A673 (cell line): ENCODE measurements around the gene TEX13B. TPM values are rescaled to one million over a fixed set of nuclear protein-coding genes. Genes with fewer than 3 reads are reported as not detected.
"Not testable (repeated sequence)": the region's sequence is repeated elsewhere in the genome, so short reads cannot be mapped to it uniquely, and the experiment has no call there.

Experiments
- BruUV-seq: library from RNA; stranded (reverse); fragments of 400-500 nt; replicated peaks from 2 replicates; lab custom pipeline; 2021; lab: Mats Ljungman, UMichigan
- CTCF ChIA-PET: fragments of 300-600 bp; sonication (Branson Sonifier 250); formaldehyde crosslinking; loops from one replicate; lab custom pipeline; 2022; ENCODE audit warnings: antibody characterized with exemption; lab: Charles Lee
- POLR2A ChIA-PET: fragments of 300-600 bp; sonication (Branson Sonifier 250); formaldehyde crosslinking; loops from one replicate; lab custom pipeline; 2022; ENCODE audit warnings: antibody characterized with exemption; ENCODE audit not compliant: low non-redundant PET; lab: Charles Lee
- DNase-seq: peaks from one replicate; pipeline ENCODE4 v3.0.0-alpha.2; 2015; ENCODE audit warnings: low spot score
- H3K27ac ChIP-seq: fragments of 200-600 bp; sonication (generic); 2 replicates; pipeline ENCODE4 v1.5.1; 2016; ENCODE audit warnings: mixed run types, low read depth, mild to moderate bottlenecking, mixed read lengths, antibody characterized with exemption, low read length; ENCODE audit not compliant: poor library complexity, severe bottlenecking
- H3K27me3 ChIP-seq: fragments of 200-600 bp; sonication (generic); replicated peaks from 2 replicates; pipeline ENCODE4 v1.6.1; 2017; ENCODE audit warnings: mixed run types, low read depth, mild to moderate bottlenecking, mixed read lengths, antibody characterized with exemption, low read length; ENCODE audit not compliant: insufficient read depth, poor library complexity
- H3K36me3 ChIP-seq: fragments of 200-600 bp; sonication (generic); 2 replicates; pipeline ENCODE4 v1.6.1; 2016; ENCODE audit warnings: mixed run types, mild to moderate bottlenecking, mixed read lengths, antibody characterized with exemption, low read length; ENCODE audit not compliant: insufficient read depth, poor library complexity, severe bottlenecking
- H3K4me1 ChIP-seq: fragments of 200-600 bp; sonication (generic); 2 replicates; pipeline ENCODE4 v1.6.1; 2017; ENCODE audit warnings: mixed run types, mild to moderate bottlenecking, mixed read lengths, antibody characterized with exemption, low read length; ENCODE audit not compliant: insufficient read depth, poor library complexity, severe bottlenecking
- H3K4me3 ChIP-seq: fragments of 200-600 bp; sonication (generic); 2 replicates; pipeline ENCODE4 v1.5.1; 2016; ENCODE audit warnings: low read depth, mixed run types, mild to moderate bottlenecking, mixed read lengths, low read length; ENCODE audit not compliant: poor library complexity, severe bottlenecking
- H3K9me3 ChIP-seq: fragments of 200-600 bp; sonication (generic); 2 replicates; pipeline ENCODE4 v1.6.1; 2016; ENCODE audit warnings: mixed run types, low read depth, mild to moderate bottlenecking, mixed read lengths, antibody characterized with exemption, low read length; ENCODE audit not compliant: poor library complexity, severe bottlenecking
- CTCF ChIP-seq: fragments of 300-800, 200-600 bp; sonication (generic); conservative IDR thresholded peaks from 2 replicates; pipeline ENCODE4 v1.5.1; 2017; ENCODE audit warnings: low read depth, mild to moderate bottlenecking, antibody characterized with exemption, low read length, moderate library complexity, mixed read lengths
- EZH2 ChIP-seq: fragments of 200-600 bp; sonication (generic); IDR thresholded peaks from 2 replicates; pipeline ENCODE4 v1.6.1; 2017; ENCODE audit warnings: borderline replicate concordance, low read depth, mild to moderate bottlenecking, mixed read lengths, antibody characterized with exemption, low read length; ENCODE audit not compliant: poor library complexity, severe bottlenecking
- intact Hi-C: fragments of 100-400 bp; cut with micrococcal nuclease; formaldehyde crosslinking; loops from one replicate; pipeline ENCODE4 v1.10.0; 2022; ENCODE audit not compliant: unreplicated experiment
- total RNA-seq: library from RNA; stranded (reverse); gene quantifications from 2 replicates; pipeline ENCODE4 v1.2.3, GENCODE V29; 2021

TEX13B gene
- total RNA-seq, 1 experiment from 2014 or later = not detected

- BruUV-seq = no TSS peak
- POLR2A ChIA-PET = no interaction called here
- DNase-seq = no peak
- intact Hi-C loops = no loop called here
- Histone ChIP-seq H3K27me3 (no peaks in the 10 kb centered on the region), H3K27ac (no peak overlapping the region), H3K4me3 (no peak overlapping the region), H3K36me3 (no peaks in the 10 kb centered on the region), H3K4me1 (no peaks in the 10 kb centered on the region), H3K9me3 (no peaks in the 10 kb centered on the region)
- TF ChIP-seq CTCF = no peak
- no peak for TF ChIP-seq EZH2
- CTCF ChIA-PET = no interaction called here
These were observed 13.5 kb downstream of the TEX13B start for GRCh38 chrX:107968623-107969022.

- H3K27me3 ChIP-seq, H3K9me3 ChIP-seq, H3K36me3 ChIP-seq, BruUV-seq, H3K4me3 ChIP-seq, DNase-seq, H3K4me1 ChIP-seq, H3K27ac ChIP-seq, POLR2A ChIA-PET, intact Hi-C loops, CTCF ChIA-PET: not testable (repeated sequence)
These were observed 26.8 kb downstream of the TEX13B start for GRCh38 chrX:107955337-107955736.

GRCh38 chrX:107940095-107940494 lies 42.1 kb downstream of the TEX13B start:
- H3K36me3 ChIP-seq = no peaks in the 10 kb centered on the region
- no peaks in the 10 kb centered on the region for H3K4me1 ChIP-seq
- DNase-seq = no peak
- POLR2A ChIA-PET = no interaction called here
- intact Hi-C loops = no loop called here
- no TSS peak for BruUV-seq
- no peaks in the 10 kb centered on the region for H3K27me3 ChIP-seq
- H3K9me3 ChIP-seq = no peaks in the 10 kb centered on the region
- CTCF ChIA-PET = no interaction called here
- H3K27ac ChIP-seq = no peak overlapping the region
- TF ChIP-seq CTCF (no peak), EZH2 (no peak)
- H3K4me3 ChIP-seq = no peak overlapping the region

- intact Hi-C loops = no loop called here
- no TSS peak for BruUV-seq
- TF ChIP-seq CTCF (no peak), EZH2 (no peak)
- Histone ChIP-seq H3K9me3 (no peaks in the 10 kb centered on the region), H3K27ac (no peak overlapping the region), H3K36me3 (no peaks in the 10 kb centered on the region), H3K4me1 (no peaks in the 10 kb centered on the region), H3K4me3 (no peak overlapping the region), H3K27me3 (no peaks in the 10 kb centered on the region)
- ChIA-PET POLR2A (no interaction called here), CTCF (no interaction called here)
- no peak for DNase-seq
These were observed 45.8 kb downstream of the TEX13B start for GRCh38 chrX:107936434-107936730.
